ENCODE data around the gene PPL.

The PPL gene

GRCh38 chr16:4865231-4865860 is 71.6 kb downstream of the PPL start:
- H3K36me3 ChIP-seq (ENCODE audit: control insufficient read depth in 2 of 2, insufficient read depth in 2 of 2, low read length in 2 of 2): peaks cover 20 to 36% of the 10 kb centered on the region in 2 donors
- H3K4me1 ChIP-seq (ENCODE audit: control insufficient read depth in 2 of 2, insufficient read depth in 2 of 2, low read length in 2 of 2): peaks cover 0 to 6% of the 10 kb centered on the region in 2 donors
- H3K9ac ChIP-seq (ENCODE audit: low read depth in 1 of 2, low read length in 2 of 2): no peak overlapping the region
- H3K27me3 ChIP-seq (ENCODE audit: control insufficient read depth in 2 of 2, insufficient read depth in 2 of 2, low read length in 2 of 2): no peaks in the 10 kb centered on the region
- no peak overlapping the region for H3K4me3 ChIP-seq (ENCODE audit: low read length in 2 of 2)
- H3K9me3 ChIP-seq (ENCODE audit: control insufficient read depth in 2 of 2, low read length in 2 of 2): no peaks in the 10 kb centered on the region
- no peak overlapping the region for H3K27ac ChIP-seq (ENCODE audit: low read depth in 2 of 2, low read length in 2 of 2)

GRCh38 chr16:4864728-4865127 is 72.2 kb downstream of the PPL start:
- Histone ChIP-seq H3K9me3 (ENCODE audit: control insufficient read depth in 2 of 2, low read length in 2 of 2) (no peaks in the 10 kb centered on the region), H3K4me3 (ENCODE audit: low read length in 2 of 2) (no peak overlapping the region), H3K4me1 (ENCODE audit: control insufficient read depth in 2 of 2, insufficient read depth in 2 of 2, low read length in 2 of 2) (peaks cover 0 to 6% of the 10 kb centered on the region in 2 donors), H3K36me3 (ENCODE audit: control insufficient read depth in 2 of 2, insufficient read depth in 2 of 2, low read length in 2 of 2) (peaks cover 21 to 37% of the 10 kb centered on the region in 2 donors), H3K27ac (ENCODE audit: low read depth in 2 of 2, low read length in 2 of 2) (no peak overlapping the region), H3K27me3 (ENCODE audit: control insufficient read depth in 2 of 2, insufficient read depth in 2 of 2, low read length in 2 of 2) (no peaks in the 10 kb centered on the region), H3K9ac (ENCODE audit: low read depth in 1 of 2, low read length in 2 of 2) (no peak overlapping the region)

- H3K36me3 ChIP-seq (ENCODE audit: control insufficient read depth in 2 of 2, insufficient read depth in 2 of 2, low read length in 2 of 2): peaks cover 40 to 52% of the 10 kb centered on the region in 2 donors
- no peak overlapping the region for H3K4me3 ChIP-seq (ENCODE audit: low read length in 2 of 2)
- no peak overlapping the region for H3K9ac ChIP-seq (ENCODE audit: low read depth in 1 of 2, low read length in 2 of 2)
- H3K27ac ChIP-seq (ENCODE audit: low read depth in 2 of 2, low read length in 2 of 2): no peak overlapping the region
- H3K4me1 ChIP-seq (ENCODE audit: control insufficient read depth in 2 of 2, insufficient read depth in 2 of 2, low read length in 2 of 2): peaks cover 0 to 6% of the 10 kb centered on the region in 2 donors
- H3K27me3 ChIP-seq (ENCODE audit: control insufficient read depth in 2 of 2, insufficient read depth in 2 of 2, low read length in 2 of 2): no peaks in the 10 kb centered on the region
- no peaks in the 10 kb centered on the region for H3K9me3 ChIP-seq (ENCODE audit: control insufficient read depth in 2 of 2, low read length in 2 of 2)
These were observed 74.3 kb downstream of the PPL start for GRCh38 chr16:4862639-4863038.

DNA sequence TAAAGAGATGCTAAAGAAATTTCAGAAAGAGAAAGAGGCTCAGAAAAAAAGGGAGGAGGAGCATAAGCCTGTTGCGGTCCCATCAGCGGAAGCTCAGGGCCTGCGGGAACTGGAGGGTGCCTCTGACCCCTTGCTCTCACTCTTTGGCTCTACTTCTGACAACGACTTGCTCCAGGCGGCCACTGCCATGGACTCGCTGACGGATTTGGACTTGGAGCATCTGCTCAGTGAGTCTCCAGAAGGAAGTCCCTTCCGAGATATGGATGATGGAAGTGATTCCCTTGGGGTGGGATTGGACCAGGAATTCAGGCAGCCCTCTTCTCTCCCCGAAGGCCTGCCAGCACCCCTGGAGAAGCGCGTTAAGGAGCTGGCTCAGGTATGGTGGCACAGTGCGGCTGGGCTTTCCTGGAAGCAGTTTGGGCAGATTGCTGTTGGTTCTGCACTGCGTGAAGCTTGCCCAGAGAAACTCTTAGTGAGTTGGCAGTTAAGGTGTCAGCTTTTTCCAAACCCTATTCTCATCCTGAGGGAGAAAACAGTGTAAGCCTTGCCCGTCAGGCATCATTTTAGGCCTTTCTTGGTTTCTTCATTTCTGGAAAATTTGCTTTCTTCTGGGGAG is 76.1 kb downstream of the PPL start:
- Histone ChIP-seq H3K27me3 (ENCODE audit: control insufficient read depth in 2 of 2, insufficient read depth in 2 of 2, low read length in 2 of 2) (no peaks in the 10 kb centered on the region), H3K27ac (ENCODE audit: low read depth in 2 of 2, low read length in 2 of 2) (no peak overlapping the region), H3K9ac (ENCODE audit: low read depth in 1 of 2, low read length in 2 of 2) (no peak overlapping the region), H3K36me3 (ENCODE audit: control insufficient read depth in 2 of 2, insufficient read depth in 2 of 2, low read length in 2 of 2) (peaks cover 50 to 54% of the 10 kb centered on the region in 2 donors), H3K4me1 (ENCODE audit: control insufficient read depth in 2 of 2, insufficient read depth in 2 of 2, low read length in 2 of 2) (peaks cover 0 to 6% of the 10 kb centered on the region in 2 donors), H3K9me3 (ENCODE audit: control insufficient read depth in 2 of 2, low read length in 2 of 2) (no peaks in the 10 kb centered on the region), H3K4me3 (ENCODE audit: low read length in 2 of 2) (no peak overlapping the region)

GRCh38 chr16:4859900-4860255 is 77.1 kb downstream of the PPL start:
- no peaks in the 10 kb centered on the region for H3K9me3 ChIP-seq (ENCODE audit: control insufficient read depth in 2 of 2, low read length in 2 of 2)
- H3K4me1 ChIP-seq (ENCODE audit: control insufficient read depth in 2 of 2, insufficient read depth in 2 of 2, low read length in 2 of 2): peaks cover 0 to 6% of the 10 kb centered on the region in 2 donors
- no peaks in the 10 kb centered on the region for H3K27me3 ChIP-seq (ENCODE audit: control insufficient read depth in 2 of 2, insufficient read depth in 2 of 2, low read length in 2 of 2)
- no peak overlapping the region for H3K27ac ChIP-seq (ENCODE audit: low read depth in 2 of 2, low read length in 2 of 2)
- peaks cover 52 to 61% of the 10 kb centered on the region in 2 donors for H3K36me3 ChIP-seq (ENCODE audit: control insufficient read depth in 2 of 2, insufficient read depth in 2 of 2, low read length in 2 of 2)
- H3K9ac ChIP-seq (ENCODE audit: low read depth in 1 of 2, low read length in 2 of 2): no peak overlapping the region
- no peak overlapping the region for H3K4me3 ChIP-seq (ENCODE audit: low read length in 2 of 2)

DNA sequence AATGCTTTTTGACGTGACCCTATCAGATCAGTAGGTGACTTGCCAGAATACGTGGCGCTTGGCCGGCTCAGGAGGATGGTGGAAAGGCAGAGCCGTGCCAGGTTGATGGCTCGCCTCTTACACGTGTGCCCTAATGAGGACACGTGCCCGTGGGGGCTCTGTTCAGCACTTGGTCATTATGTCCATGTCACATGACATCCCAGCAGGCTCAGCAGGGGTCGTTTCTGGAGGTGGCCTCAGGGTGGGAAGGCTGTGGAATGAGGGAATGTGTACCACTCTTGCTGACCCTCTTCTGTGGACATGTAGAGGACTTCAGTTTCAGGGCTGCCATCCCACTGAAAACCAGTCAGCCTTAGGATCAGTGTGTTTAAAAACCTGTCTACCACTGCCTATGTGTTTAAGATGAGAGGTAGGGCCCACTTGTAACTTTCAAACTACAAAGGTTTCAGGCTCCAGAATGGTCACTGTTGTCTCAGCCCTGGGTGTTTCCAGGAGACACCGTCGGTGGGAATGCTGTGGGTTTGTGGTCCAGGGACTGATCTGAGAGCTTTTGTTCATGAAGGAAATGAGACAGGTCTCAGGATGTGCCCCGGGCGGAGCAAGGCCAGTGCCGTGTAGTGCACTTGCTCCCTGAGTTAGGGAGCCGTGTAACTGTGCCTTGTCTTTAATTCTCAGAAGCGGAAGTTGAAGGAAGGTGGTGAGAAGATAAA is 77.6 kb downstream of the PPL start:
- Histone ChIP-seq H3K4me3 (ENCODE audit: low read length in 2 of 2) (no peak overlapping the region), H3K36me3 (ENCODE audit: control insufficient read depth in 2 of 2, insufficient read depth in 2 of 2, low read length in 2 of 2) (peaks cover 52 to 58% of the 10 kb centered on the region in 2 donors), H3K4me1 (ENCODE audit: control insufficient read depth in 2 of 2, insufficient read depth in 2 of 2, low read length in 2 of 2) (peaks cover 0 to 6% of the 10 kb centered on the region in 2 donors), H3K27me3 (ENCODE audit: control insufficient read depth in 2 of 2, insufficient read depth in 2 of 2, low read length in 2 of 2) (no peaks in the 10 kb centered on the region), H3K27ac (ENCODE audit: low read depth in 2 of 2, low read length in 2 of 2) (no peak overlapping the region), H3K9ac (ENCODE audit: low read depth in 1 of 2, low read length in 2 of 2) (no peak overlapping the region), H3K9me3 (ENCODE audit: control insufficient read depth in 2 of 2, low read length in 2 of 2) (no peaks in the 10 kb centered on the region)

- peaks cover 0 to 3% of the 10 kb centered on the region in 2 donors for H3K4me1 ChIP-seq (ENCODE audit: control insufficient read depth in 2 of 2, insufficient read depth in 2 of 2, low read length in 2 of 2)
- peaks cover 46 to 49% of the 10 kb centered on the region in 2 donors for H3K36me3 ChIP-seq (ENCODE audit: control insufficient read depth in 2 of 2, insufficient read depth in 2 of 2, low read length in 2 of 2)
- H3K9me3 ChIP-seq (ENCODE audit: control insufficient read depth in 2 of 2, low read length in 2 of 2): no peaks in the 10 kb centered on the region
- H3K9ac ChIP-seq (ENCODE audit: low read depth in 1 of 2, low read length in 2 of 2): no peak overlapping the region
- H3K27ac ChIP-seq (ENCODE audit: low read depth in 2 of 2, low read length in 2 of 2): no peak overlapping the region
- H3K27me3 ChIP-seq (ENCODE audit: control insufficient read depth in 2 of 2, insufficient read depth in 2 of 2, low read length in 2 of 2): no peaks in the 10 kb centered on the region
- no peak overlapping the region for H3K4me3 ChIP-seq (ENCODE audit: low read length in 2 of 2)
These were observed 81.1 kb downstream of the PPL start for GRCh38 chr16:4855804-4856203.

GRCh38 chr16:4855371-4855770 is 81.6 kb downstream of the PPL start:
- no peaks in the 10 kb centered on the region for H3K9me3 ChIP-seq (ENCODE audit: control insufficient read depth in 2 of 2, low read length in 2 of 2)
- H3K27ac ChIP-seq (ENCODE audit: low read depth in 2 of 2, low read length in 2 of 2): no peak overlapping the region
- no peak overlapping the region for H3K9ac ChIP-seq (ENCODE audit: low read depth in 1 of 2, low read length in 2 of 2)
- no peaks in the 10 kb centered on the region for H3K27me3 ChIP-seq (ENCODE audit: control insufficient read depth in 2 of 2, insufficient read depth in 2 of 2, low read length in 2 of 2)
- peaks cover 42 to 44% of the 10 kb centered on the region in 2 donors for H3K36me3 ChIP-seq (ENCODE audit: control insufficient read depth in 2 of 2, insufficient read depth in 2 of 2, low read length in 2 of 2)
- H3K4me3 ChIP-seq (ENCODE audit: low read length in 2 of 2): no peak overlapping the region
- peaks cover 0 to 3% of the 10 kb centered on the region in 2 donors for H3K4me1 ChIP-seq (ENCODE audit: control insufficient read depth in 2 of 2, insufficient read depth in 2 of 2, low read length in 2 of 2)

DNA sequence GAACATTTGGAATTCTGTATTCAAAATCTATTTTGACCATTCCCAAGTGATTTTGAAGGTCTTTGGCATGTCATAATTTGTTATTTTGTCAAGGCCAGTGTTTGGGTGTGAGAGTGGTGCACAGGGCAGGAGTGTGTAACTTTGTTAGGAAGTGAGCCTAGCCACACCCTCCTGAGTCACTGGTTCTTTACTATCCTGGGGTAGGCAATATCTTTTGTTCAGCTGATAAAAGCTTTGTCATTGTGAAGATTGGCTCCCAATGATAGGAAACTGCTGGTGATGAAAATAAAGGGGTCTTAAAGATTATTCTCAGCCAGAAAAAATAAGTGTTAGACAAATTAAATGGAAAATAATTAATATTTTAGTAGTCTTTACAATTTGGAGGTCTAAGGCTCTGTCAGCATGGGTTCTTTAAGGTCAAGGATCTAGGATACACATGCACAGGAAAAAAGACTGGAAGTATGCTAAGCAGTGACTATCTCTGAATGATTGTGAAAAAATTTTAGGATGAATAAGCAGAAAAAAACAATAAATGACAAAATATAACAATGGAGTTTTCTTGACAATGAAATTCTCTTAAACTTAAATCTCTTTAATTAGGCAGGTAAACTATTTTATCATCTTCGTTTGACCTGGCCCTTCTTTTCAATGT is 84.6 kb downstream of the PPL start:
- no peak overlapping the region for H3K4me3 ChIP-seq (ENCODE audit: low read length in 2 of 2)
- H3K4me1 ChIP-seq (ENCODE audit: control insufficient read depth in 2 of 2, insufficient read depth in 2 of 2, low read length in 2 of 2): peaks cover 18% of the 10 kb centered on the region in 2 donors
- H3K9me3 ChIP-seq (ENCODE audit: control insufficient read depth in 2 of 2, low read length in 2 of 2): no peaks in the 10 kb centered on the region
- H3K9ac ChIP-seq (ENCODE audit: low read depth in 1 of 2, low read length in 2 of 2): no peak overlapping the region
- peaks cover 16 to 17% of the 10 kb centered on the region in 2 donors for H3K36me3 ChIP-seq (ENCODE audit: control insufficient read depth in 2 of 2, insufficient read depth in 2 of 2, low read length in 2 of 2)
- no peak overlapping the region for H3K27ac ChIP-seq (ENCODE audit: low read depth in 2 of 2, low read length in 2 of 2)
- no peaks in the 10 kb centered on the region for H3K27me3 ChIP-seq (ENCODE audit: control insufficient read depth in 2 of 2, insufficient read depth in 2 of 2, low read length in 2 of 2)

- Histone ChIP-seq H3K27me3 (ENCODE audit: control insufficient read depth in 2 of 2, insufficient read depth in 2 of 2, low read length in 2 of 2) (no peaks in the 10 kb centered on the region), H3K36me3 (ENCODE audit: control insufficient read depth in 2 of 2, insufficient read depth in 2 of 2, low read length in 2 of 2) (peaks cover 6 to 8% of the 10 kb centered on the region in 2 donors), H3K4me3 (ENCODE audit: low read length in 2 of 2) (no peak overlapping the region), H3K27ac (ENCODE audit: low read depth in 2 of 2, low read length in 2 of 2) (no peak overlapping the region), H3K9ac (ENCODE audit: low read depth in 1 of 2, low read length in 2 of 2) (no peak overlapping the region), H3K4me1 (ENCODE audit: control insufficient read depth in 2 of 2, insufficient read depth in 2 of 2, low read length in 2 of 2) (peaks cover 23 to 27% of the 10 kb centered on the region in 2 donors), H3K9me3 (ENCODE audit: control insufficient read depth in 2 of 2, low read length in 2 of 2) (no peaks in the 10 kb centered on the region)
These were observed 86.7 kb downstream of the PPL start for GRCh38 chr16:4850211-4850610.

Data from mucosa of rectum (tissue), 2 donors.